ENCODE data around the gene ENOX2. TPM values are rescaled to one million over a fixed set of nuclear protein-coding genes. Genes with fewer than 3 reads are reported as not detected.
"Not testable (repeated sequence)": the region's sequence is repeated elsewhere in the genome, so short reads cannot be mapped to it uniquely, and the experiment has no call there.

The ENOX2 gene
- total RNA-seq, 2 donors from 2014 or later: 5.9 to 13.8 TPM

- DNase-seq (ENCODE audit: low spot score in 2 of 2) (no peak), ATAC-seq (peak in 1 of 2 donors; percentile 31)
- no peaks in the 10 kb centered on the region for H3K36me3 Mint-ChIP-seq
- H3K27ac Mint-ChIP-seq: no peak overlapping the region
- no peaks in the 10 kb centered on the region for H3K9me3 Mint-ChIP-seq
Measured at GRCh38 chrX:130799393-130799792, 103.6 kb downstream of the ENOX2 start.

- DNase-seq (ENCODE audit: low spot score in 2 of 2): no peak
- peaks cover 0 to 7% of the 10 kb centered on the region in 2 donors for H3K36me3 Mint-ChIP-seq
- no peak overlapping the region for H3K27ac Mint-ChIP-seq
- ATAC-seq: no peak
- H3K9me3 Mint-ChIP-seq: no peaks in the 10 kb centered on the region
Measured at GRCh38 chrX:130793975-130794374, 109.0 kb downstream of the ENOX2 start.

- DNase-seq (ENCODE audit: low spot score in 2 of 2); H3K36me3 Mint-ChIP-seq; ATAC-seq; H3K9me3 Mint-ChIP-seq; H3K27ac Mint-ChIP-seq: not testable (repeated sequence)
Measured at GRCh38 chrX:130791870-130792269, 111.1 kb downstream of the ENOX2 start.

- DNase-seq (ENCODE audit: low spot score in 2 of 2) (no peak), ATAC-seq (no peak)
- H3K27ac Mint-ChIP-seq: no peak overlapping the region
- H3K36me3 Mint-ChIP-seq: peaks cover 0 to 7% of the 10 kb centered on the region in 2 donors
- H3K9me3 Mint-ChIP-seq: no peaks in the 10 kb centered on the region
Measured at GRCh38 chrX:130789793-130790192, 113.2 kb downstream of the ENOX2 start.

GRCh38 chrX:130788786-130789581, 114.0 kb downstream of the ENOX2 start:
- Mint-ChIP-seq H3K9me3 (no peaks in the 10 kb centered on the region), H3K27ac (no peak overlapping the region), H3K36me3 (peaks cover 0 to 7% of the 10 kb centered on the region in 2 donors)
- DNase-seq (ENCODE audit: low spot score in 2 of 2): no peak
- ATAC-seq: no peak

GRCh38 chrX:130786030-130786429, 117.0 kb downstream of the ENOX2 start:
- ATAC-seq (no peak), DNase-seq (ENCODE audit: low spot score in 2 of 2) (no peak)
- Mint-ChIP-seq H3K9me3 (no peaks in the 10 kb centered on the region), H3K36me3 (no peaks in the 10 kb centered on the region), H3K27ac (no peak overlapping the region)

- Mint-ChIP-seq H3K27ac (no peak overlapping the region), H3K9me3 (no peaks in the 10 kb centered on the region), H3K36me3 (no peaks in the 10 kb centered on the region)
- ATAC-seq (no peak), DNase-seq (ENCODE audit: low spot score in 2 of 2) (no peak)
Measured at GRCh38 chrX:130778773-130779172, 124.2 kb downstream of the ENOX2 start.

- DNase-seq (ENCODE audit: low spot score in 2 of 2) (no peak), ATAC-seq (peak in 1 of 2 donors; percentile 24)
- Mint-ChIP-seq H3K27ac (no peak overlapping the region), H3K9me3 (no peaks in the 10 kb centered on the region), H3K36me3 (no peaks in the 10 kb centered on the region)
Measured at GRCh38 chrX:130775849-130776248, 127.2 kb downstream of the ENOX2 start.

- no peak for ATAC-seq
- H3K36me3 Mint-ChIP-seq: no peaks in the 10 kb centered on the region
Measured at GRCh38 chrX:130772776-130773143, 130.2 kb downstream of the ENOX2 start.

GRCh38 chrX:130772105-130772775, 130.8 kb downstream of the ENOX2 start:
- no peak overlapping the region for H3K27ac Mint-ChIP-seq
- H3K9me3 Mint-ChIP-seq: no peaks in the 10 kb centered on the region
- ATAC-seq (peak in 1 of 2 donors; percentile 51), DNase-seq (ENCODE audit: low spot score in 2 of 2) (no peak)
- H3K36me3 Mint-ChIP-seq: no peaks in the 10 kb centered on the region

More at GRCh38 chrX:130772776-130773143, 130.2 kb downstream of the ENOX2 start:
- no peak for DNase-seq (ENCODE audit: low spot score in 2 of 2)
- Mint-ChIP-seq H3K27ac (no peak overlapping the region), H3K9me3 (no peaks in the 10 kb centered on the region)

GRCh38 chrX:130771648-130772047, 131.4 kb downstream of the ENOX2 start:
- ATAC-seq: no peak
- H3K36me3 Mint-ChIP-seq: no peaks in the 10 kb centered on the region
- no peaks in the 10 kb centered on the region for H3K9me3 Mint-ChIP-seq
- DNase-seq (ENCODE audit: low spot score in 2 of 2): no peak
- no peak overlapping the region for H3K27ac Mint-ChIP-seq

GRCh38 chrX:130771230-130771629, 131.8 kb downstream of the ENOX2 start:
- Mint-ChIP-seq H3K27ac (no peak overlapping the region), H3K36me3 (no peaks in the 10 kb centered on the region), H3K9me3 (no peaks in the 10 kb centered on the region)
- ATAC-seq: no peak
- no peak for DNase-seq (ENCODE audit: low spot score in 2 of 2)

- H3K27ac Mint-ChIP-seq: no peak overlapping the region
- DNase-seq (ENCODE audit: low spot score in 2 of 2): no peak
- H3K36me3 Mint-ChIP-seq: no peaks in the 10 kb centered on the region
- no peaks in the 10 kb centered on the region for H3K9me3 Mint-ChIP-seq
- peak; percentile 40 to 53 for ATAC-seq
Measured at GRCh38 chrX:130770615-130771014, 132.4 kb downstream of the ENOX2 start.

GRCh38 chrX:130769835-130770234, 133.2 kb downstream of the ENOX2 start:
- DNase-seq (ENCODE audit: low spot score in 2 of 2) (no peak), ATAC-seq (no peak)
- H3K36me3 Mint-ChIP-seq: no peaks in the 10 kb centered on the region
- no peak overlapping the region for H3K27ac Mint-ChIP-seq
- H3K9me3 Mint-ChIP-seq: no peaks in the 10 kb centered on the region

GRCh38 chrX:130758072-130758471, 144.9 kb downstream of the ENOX2 start:
- Mint-ChIP-seq H3K9me3 (no peaks in the 10 kb centered on the region), H3K27ac (no peak overlapping the region), H3K36me3 (peaks cover 9 to 11% of the 10 kb centered on the region in 2 donors)
- ATAC-seq (peak in 1 of 2 donors; percentile 43), DNase-seq (ENCODE audit: low spot score in 2 of 2) (no peak)

GRCh38 chrX:130756233-130756632, 146.8 kb downstream of the ENOX2 start:
- Mint-ChIP-seq H3K36me3 (peaks cover 9 to 11% of the 10 kb centered on the region in 2 donors), H3K27ac (no peak overlapping the region)
- no peak for DNase-seq (ENCODE audit: low spot score in 2 of 2)

GRCh38 chrX:130754353-130754752, 148.7 kb downstream of the ENOX2 start:
- no peak for DNase-seq (ENCODE audit: low spot score in 2 of 2)
- Mint-ChIP-seq H3K27ac (no peak overlapping the region), H3K9me3 (no peaks in the 10 kb centered on the region), H3K36me3 (peaks cover 9 to 11% of the 10 kb centered on the region in 2 donors)
- no peak for ATAC-seq

More at GRCh38 chrX:130756233-130756632, 146.8 kb downstream of the ENOX2 start:
- no peak for ATAC-seq
- H3K9me3 Mint-ChIP-seq: no peaks in the 10 kb centered on the region
